Loucy (cell line): ENCODE measurements around the gene UVSSA.
"Not testable (repeated sequence)": the region's sequence is repeated elsewhere in the genome, so short reads cannot be mapped to it uniquely, and the experiment has no call there.

Experiments
- CTCF ChIP-seq: fragments of 200-600 bp; sonication (generic); conservative IDR thresholded peaks from 2 replicates; pipeline ENCODE4 v1.5.1; 2014; ENCODE audit warnings: mild to moderate bottlenecking, antibody characterized with exemption, low read length
- EZH2phosphoT487 ChIP-seq: fragments of 200-600 bp; IDR thresholded peaks from 2 replicates; pipeline ENCODE4 v1.6.1; 2018; ENCODE audit warnings: antibody characterized with exemption, mild to moderate bottlenecking, moderate library complexity, borderline replicate concordance

GRCh38 chr4:1333851-1334578, 13.0 kb upstream of the UVSSA start:
- not testable (repeated sequence) for TF ChIP-seq CTCF, EZH2phosphoT487
